IPS-18a (cell line): Measurements from ENCODE around the gene SACS.

Source experiments
- H3K27ac ChIP-seq: one replicate; pipeline ENCODE4 v1.5.1; 2013; ENCODE audit warnings: low read length
- H3K27me3 ChIP-seq: one replicate; pipeline ENCODE4 v1.6.1; 2013; ENCODE audit warnings: mild to moderate bottlenecking, low read length; ENCODE audit not compliant: control insufficient read depth, insufficient read depth
- H3K36me3 ChIP-seq: one replicate; pipeline ENCODE4 v1.6.1; 2013; ENCODE audit warnings: low read depth, low read length; ENCODE audit not compliant: control insufficient read depth
- H3K4me1 ChIP-seq: one replicate; pipeline ENCODE4 v1.6.1; 2013; ENCODE audit warnings: low read depth, low read length; ENCODE audit not compliant: control insufficient read depth
- H3K4me3 ChIP-seq: one replicate; pipeline ENCODE4 v1.5.1; 2013; ENCODE audit warnings: low read length
- H3K9ac ChIP-seq: one replicate; pipeline ENCODE4 v1.6.1; 2013; ENCODE audit warnings: mild to moderate bottlenecking, low read length, moderate library complexity
- H3K9me3 ChIP-seq: one replicate; pipeline ENCODE4 v1.6.1; 2013; ENCODE audit warnings: low read depth, low read length; ENCODE audit not compliant: control insufficient read depth

The SACS gene, protein sequence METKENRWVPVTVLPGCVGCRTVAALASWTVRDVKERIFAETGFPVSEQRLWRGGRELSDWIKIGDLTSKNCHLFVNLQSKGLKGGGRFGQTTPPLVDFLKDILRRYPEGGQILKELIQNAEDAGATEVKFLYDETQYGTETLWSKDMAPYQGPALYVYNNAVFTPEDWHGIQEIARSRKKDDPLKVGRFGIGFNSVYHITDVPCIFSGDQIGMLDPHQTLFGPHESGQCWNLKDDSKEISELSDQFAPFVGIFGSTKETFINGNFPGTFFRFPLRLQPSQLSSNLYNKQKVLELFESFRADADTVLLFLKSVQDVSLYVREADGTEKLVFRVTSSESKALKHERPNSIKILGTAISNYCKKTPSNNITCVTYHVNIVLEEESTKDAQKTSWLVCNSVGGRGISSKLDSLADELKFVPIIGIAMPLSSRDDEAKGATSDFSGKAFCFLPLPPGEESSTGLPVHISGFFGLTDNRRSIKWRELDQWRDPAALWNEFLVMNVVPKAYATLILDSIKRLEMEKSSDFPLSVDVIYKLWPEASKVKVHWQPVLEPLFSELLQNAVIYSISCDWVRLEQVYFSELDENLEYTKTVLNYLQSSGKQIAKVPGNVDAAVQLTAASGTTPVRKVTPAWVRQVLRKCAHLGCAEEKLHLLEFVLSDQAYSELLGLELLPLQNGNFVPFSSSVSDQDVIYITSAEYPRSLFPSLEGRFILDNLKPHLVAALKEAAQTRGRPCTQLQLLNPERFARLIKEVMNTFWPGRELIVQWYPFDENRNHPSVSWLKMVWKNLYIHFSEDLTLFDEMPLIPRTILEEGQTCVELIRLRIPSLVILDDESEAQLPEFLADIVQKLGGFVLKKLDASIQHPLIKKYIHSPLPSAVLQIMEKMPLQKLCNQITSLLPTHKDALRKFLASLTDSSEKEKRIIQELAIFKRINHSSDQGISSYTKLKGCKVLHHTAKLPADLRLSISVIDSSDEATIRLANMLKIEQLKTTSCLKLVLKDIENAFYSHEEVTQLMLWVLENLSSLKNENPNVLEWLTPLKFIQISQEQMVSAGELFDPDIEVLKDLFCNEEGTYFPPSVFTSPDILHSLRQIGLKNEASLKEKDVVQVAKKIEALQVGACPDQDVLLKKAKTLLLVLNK (N-terminal part only)

DNA sequence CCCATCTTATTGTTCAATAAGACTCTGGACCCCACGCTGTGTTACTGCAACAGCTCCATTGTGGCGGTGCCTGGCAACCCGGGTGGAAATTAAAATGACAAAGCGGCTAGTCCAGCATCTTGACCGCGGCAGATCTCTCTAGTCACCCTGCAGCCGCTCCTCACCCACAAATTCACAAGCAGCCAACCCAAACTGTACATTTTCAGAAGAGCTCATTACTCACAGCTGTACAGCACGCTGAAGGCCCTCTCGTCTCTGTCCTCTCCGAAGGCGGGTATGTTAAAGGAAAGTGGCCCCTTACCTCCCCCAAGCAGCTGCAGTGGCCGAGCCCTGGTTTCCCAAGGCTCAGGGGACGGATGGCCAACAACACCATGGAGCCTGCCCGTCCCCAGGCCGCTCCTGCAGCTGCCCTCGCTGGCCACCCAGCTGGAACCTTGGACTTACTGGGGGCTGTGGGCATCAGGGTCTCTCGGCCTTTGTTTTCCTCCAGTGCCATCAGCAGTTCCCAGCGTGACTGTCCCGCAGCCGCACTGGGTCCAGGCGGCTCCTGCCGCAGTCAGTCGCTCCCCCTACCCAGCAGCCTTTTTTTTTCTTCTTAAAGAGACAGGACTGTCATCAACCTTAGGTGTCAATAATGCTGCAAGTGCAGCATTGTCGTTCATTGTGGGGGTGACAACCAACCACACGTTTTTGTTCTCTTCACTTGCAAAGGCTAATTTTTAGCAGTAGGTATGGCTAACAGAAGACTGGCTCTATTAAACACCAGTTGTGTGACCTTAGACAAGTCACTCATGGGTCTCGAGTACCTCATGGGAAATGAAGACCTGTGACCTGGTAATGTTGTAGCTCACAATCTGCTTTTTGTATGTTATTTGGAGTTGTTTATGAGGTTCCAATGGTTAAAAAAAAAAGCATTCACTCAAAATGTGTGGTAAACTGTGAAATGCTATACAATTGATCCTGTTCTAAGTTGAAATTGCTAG, at the start of gene SACS:
Gene SACS, minus strand, starts transcription at position 532 of the 983 bp plus-strand sequence. CDS start 22,463 bp downstream, outside the sequence.
- H3K36me3 ChIP-seq: no peaks in the 10 kb centered on the region
- H3K27ac ChIP-seq: peak within 1 kb of the TSS; percentile 97
- peak within 1 kb of the TSS; percentile 97 for H3K9ac ChIP-seq
- peak within 1 kb of the TSS; percentile 95 for H3K4me3 ChIP-seq
- H3K9me3 ChIP-seq: no peaks in the 10 kb centered on the region
- H3K4me1 ChIP-seq: peaks cover 21% of the 10 kb centered on the region
- H3K27me3 ChIP-seq: peaks cover 9% of the 10 kb centered on the region

DNA sequence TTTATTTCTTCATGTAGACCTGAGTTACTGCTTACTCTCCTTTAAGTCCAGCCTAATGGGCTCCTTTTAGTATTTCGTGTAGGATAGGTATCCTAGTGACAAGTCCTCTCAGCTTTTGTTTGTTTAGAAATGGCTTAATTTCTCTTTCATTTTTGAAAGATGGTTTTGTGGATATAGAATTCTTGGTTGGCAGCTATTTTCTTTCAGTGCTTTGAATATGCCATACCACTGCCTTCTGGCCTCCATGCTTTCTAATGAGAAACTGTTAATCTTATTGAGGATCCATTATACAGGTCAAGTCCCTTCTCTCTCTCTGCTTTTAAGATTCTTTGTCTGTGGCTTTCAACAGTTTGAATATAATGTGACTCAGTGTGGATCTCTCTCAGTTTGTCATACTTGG, 46.8 kb upstream of the SACS start:
- H3K27ac ChIP-seq: no peak overlapping the region
- no peaks in the 10 kb centered on the region for H3K36me3 ChIP-seq
- no peaks in the 10 kb centered on the region for H3K4me1 ChIP-seq
- no peaks in the 10 kb centered on the region for H3K27me3 ChIP-seq
- no peak overlapping the region for H3K4me3 ChIP-seq
- H3K9ac ChIP-seq: no peak overlapping the region
- no peaks in the 10 kb centered on the region for H3K9me3 ChIP-seq

DNA sequence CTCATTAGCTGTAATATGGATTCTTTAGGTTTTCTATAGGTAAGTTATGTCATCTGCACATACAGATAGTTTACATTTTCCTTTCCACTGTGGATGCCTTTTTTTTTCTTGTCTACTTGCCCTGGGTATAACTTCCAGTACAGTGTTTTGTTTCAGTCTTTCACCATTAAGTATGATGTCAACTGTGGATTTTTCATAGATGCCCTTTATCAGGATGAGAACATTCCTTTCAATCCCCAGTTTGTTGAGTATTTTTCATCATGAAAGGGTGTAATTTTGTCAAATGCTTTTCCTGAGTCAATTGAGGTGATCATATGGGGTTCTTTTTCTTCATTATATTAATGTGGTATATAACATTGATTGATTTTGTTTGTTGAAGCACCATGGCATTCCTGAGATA, 43.6 kb upstream of the SACS start:
- H3K4me1 ChIP-seq: no peaks in the 10 kb centered on the region
- no peak overlapping the region for H3K27ac ChIP-seq
- H3K9ac ChIP-seq: no peak overlapping the region
- H3K4me3 ChIP-seq: no peak overlapping the region
- H3K9me3 ChIP-seq: no peaks in the 10 kb centered on the region
- no peaks in the 10 kb centered on the region for H3K36me3 ChIP-seq
- H3K27me3 ChIP-seq: no peaks in the 10 kb centered on the region

DNA sequence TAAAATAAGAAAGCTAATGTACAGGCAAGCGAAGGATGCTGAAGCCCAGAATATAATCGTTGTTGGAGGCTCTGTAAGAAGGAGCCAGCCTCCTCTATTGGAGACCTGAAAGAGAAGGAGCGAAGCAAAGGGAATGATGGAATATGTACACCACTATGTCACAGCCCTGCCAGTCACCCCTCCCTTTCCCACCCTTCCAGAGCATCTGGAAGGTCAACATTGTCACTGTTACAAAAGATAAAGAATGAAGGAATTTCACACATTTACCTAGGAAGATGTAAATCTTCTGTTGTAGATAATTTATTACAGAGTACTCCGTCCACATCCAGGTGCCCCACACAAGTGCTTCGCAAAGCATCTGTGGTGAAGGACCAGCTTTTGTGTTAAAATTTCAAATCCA, 39.7 kb upstream of the SACS start:
- Histone ChIP-seq H3K9ac (no peak overlapping the region), H3K4me1 (peaks cover 16% of the 10 kb centered on the region), H3K9me3 (no peaks in the 10 kb centered on the region), H3K27ac (no peak overlapping the region), H3K27me3 (no peaks in the 10 kb centered on the region), H3K4me3 (no peak overlapping the region), H3K36me3 (no peaks in the 10 kb centered on the region)

- Histone ChIP-seq H3K27me3 (no peaks in the 10 kb centered on the region), H3K4me3 (no peak overlapping the region)
Measured at GRCh38 chr13:23472189-23472588, 38.7 kb upstream of the SACS start.

DNA sequence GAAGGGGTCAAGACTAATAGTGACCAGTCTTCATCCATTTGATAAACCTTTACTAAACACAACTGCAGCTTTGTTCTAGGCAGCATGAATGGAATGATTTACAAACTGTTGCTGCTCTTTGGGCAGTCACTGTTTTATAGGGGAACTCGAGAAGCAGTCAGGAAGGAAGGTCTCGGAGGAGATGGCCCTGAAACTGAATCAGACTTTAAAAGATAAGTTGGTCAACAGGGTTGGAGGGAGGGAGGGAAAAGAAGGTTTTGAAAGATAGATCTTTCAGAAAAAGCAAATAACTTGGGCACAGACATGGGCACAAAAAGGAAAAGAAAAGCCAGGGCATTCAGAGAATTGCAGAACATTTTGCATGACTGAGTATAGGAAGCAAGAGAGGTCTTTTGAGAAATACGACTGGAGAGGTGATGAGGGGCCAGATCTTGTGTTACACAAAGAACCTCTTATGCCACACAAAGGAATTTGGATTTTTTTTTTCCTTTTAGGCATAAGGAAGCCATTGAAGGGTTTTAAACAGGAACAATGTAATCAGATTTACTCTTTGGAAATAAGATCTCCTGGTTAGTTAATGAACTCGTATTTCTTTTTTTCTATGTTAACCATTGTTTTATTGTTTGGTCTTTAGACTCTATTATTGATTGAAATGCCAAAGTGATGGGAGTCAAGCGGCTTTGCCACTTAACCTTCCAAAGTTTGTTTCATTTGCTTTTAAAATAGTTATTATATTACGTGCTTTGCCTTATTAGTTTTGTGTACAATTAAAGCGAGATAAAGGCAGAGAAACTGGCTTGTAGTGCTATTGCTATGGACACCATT, 37.5 kb upstream of the SACS start:
- Histone ChIP-seq H3K27me3 (peaks cover 2% of the 10 kb centered on the region), H3K4me1 (peaks cover 17% of the 10 kb centered on the region), H3K4me3 (no peak overlapping the region), H3K9me3 (no peaks in the 10 kb centered on the region), H3K27ac (no peak overlapping the region), H3K9ac (no peak overlapping the region), H3K36me3 (no peaks in the 10 kb centered on the region)

More at GRCh38 chr13:23472189-23472588, 38.7 kb upstream of the SACS start:
- Histone ChIP-seq H3K9me3 (no peaks in the 10 kb centered on the region), H3K4me1 (peaks cover 16% of the 10 kb centered on the region), H3K9ac (no peak overlapping the region), H3K36me3 (no peaks in the 10 kb centered on the region), H3K27ac (no peak overlapping the region)

- Histone ChIP-seq H3K4me3 (no peak overlapping the region), H3K9ac (no peak overlapping the region), H3K9me3 (no peaks in the 10 kb centered on the region), H3K27me3 (peaks cover 12% of the 10 kb centered on the region), H3K27ac (no peak overlapping the region), H3K36me3 (no peaks in the 10 kb centered on the region), H3K4me1 (peaks cover 20% of the 10 kb centered on the region)
Measured at GRCh38 chr13:23469951-23470421, 36.5 kb upstream of the SACS start.

GRCh38 chr13:23468811-23469210, 35.3 kb upstream of the SACS start:
- H3K4me1 ChIP-seq: peaks cover 20% of the 10 kb centered on the region
- no peaks in the 10 kb centered on the region for H3K36me3 ChIP-seq
- H3K9me3 ChIP-seq: no peaks in the 10 kb centered on the region
- peaks cover 16% of the 10 kb centered on the region for H3K27me3 ChIP-seq
- no peak overlapping the region for H3K4me3 ChIP-seq
- H3K27ac ChIP-seq: no peak overlapping the region
- no peak overlapping the region for H3K9ac ChIP-seq

DNA sequence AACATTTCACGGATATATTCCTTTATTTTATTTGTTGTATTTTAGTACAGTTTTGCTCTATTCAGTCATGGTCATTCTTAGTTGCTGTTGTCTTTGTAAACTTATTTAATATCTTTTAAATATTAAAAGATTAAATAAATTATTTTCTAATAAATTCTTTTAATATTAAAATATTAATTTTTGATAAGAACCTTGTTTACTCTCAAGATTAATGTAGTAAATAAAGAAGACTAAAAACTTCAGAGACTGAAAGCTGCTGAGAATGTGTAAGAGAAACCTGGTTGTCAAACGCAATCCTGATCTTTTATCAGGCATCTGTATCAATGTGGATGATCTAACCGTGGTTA, 34.4 kb upstream of the SACS start:
- H3K27ac ChIP-seq: no peak overlapping the region

More for the DNA sequence above, 34.4 kb upstream of the SACS start:
- no peak overlapping the region for H3K9ac ChIP-seq
- peaks cover 20% of the 10 kb centered on the region for H3K4me1 ChIP-seq
- H3K9me3 ChIP-seq: no peaks in the 10 kb centered on the region
- H3K4me3 ChIP-seq: no peak overlapping the region
- H3K36me3 ChIP-seq: no peaks in the 10 kb centered on the region
- H3K27me3 ChIP-seq: peaks cover 16% of the 10 kb centered on the region
